ENCODE measurements around the gene PDSS2. TPM values are rescaled to one million over a fixed set of nuclear protein-coding genes. Genes with fewer than 3 reads are reported as not detected.

PDSS2 gene
- total and polyA plus RNA-seq, 9 of the 15 experiments (the other 6 are each of a cell fraction or from before 2014, with no cell fraction given): 5.8 to 21.1 (median 12.0) TPM

GRCh38 chr6:107460083-107460631 is 793 bp upstream of the PDSS2 start (continued):
- TF ChIP-seq MGA (IDR thresholded peaks at IDR 0.05): 0 out of 2 replicates have a peak, but pooled peaks have one; percentile 66
